Neural progenitor cell (in vitro differentiated cells): ENCODE results near the gene ILF3.

Experiments
- CTCF ChIP-seq: fragments of 200-600 bp; sonication (generic); IDR thresholded peaks from 2 replicates; pipeline ENCODE4 v1.5.1; 2017; ENCODE audit warnings: antibody characterized with exemption, mild to moderate bottlenecking
- EZH2phosphoT487 ChIP-seq: fragments of 200-600 bp; sonication (generic); IDR thresholded peaks from 2 replicates; pipeline ENCODE4 v1.6.1; 2017; ENCODE audit warnings: antibody characterized with exemption

- no peak for TF ChIP-seq CTCF
- no peak for TF ChIP-seq EZH2phosphoT487
Measured at GRCh38 chr19:10740798-10741197, 86.7 kb downstream of the ILF3 start.
